Left kidney (tissue), 2 donors: ENCODE results near the gene ZNF787. TPM values are rescaled to one million over a fixed set of nuclear protein-coding genes. Genes with fewer than 3 reads are reported as not detected.
"Not testable (repeated sequence)": the region's sequence is repeated elsewhere in the genome, so short reads cannot be mapped to it uniquely, and the experiment has no call there.

Source experiments
- DNase-seq: peaks from one replicate; pipeline ENCODE4 v3.0.0-alpha.2; 2013
- polyA plus RNA-seq: library from polyadenylated mRNA; unstranded; fragments of 120-200 nt; gene quantifications from one replicate; pipeline ENCODE4 v1.2.1, GENCODE V29; 2013; ENCODE audit not compliant: insufficient read length

ZNF787 gene
- polyA plus RNA-seq, 1 donor = 10.2 TPM

DNA sequence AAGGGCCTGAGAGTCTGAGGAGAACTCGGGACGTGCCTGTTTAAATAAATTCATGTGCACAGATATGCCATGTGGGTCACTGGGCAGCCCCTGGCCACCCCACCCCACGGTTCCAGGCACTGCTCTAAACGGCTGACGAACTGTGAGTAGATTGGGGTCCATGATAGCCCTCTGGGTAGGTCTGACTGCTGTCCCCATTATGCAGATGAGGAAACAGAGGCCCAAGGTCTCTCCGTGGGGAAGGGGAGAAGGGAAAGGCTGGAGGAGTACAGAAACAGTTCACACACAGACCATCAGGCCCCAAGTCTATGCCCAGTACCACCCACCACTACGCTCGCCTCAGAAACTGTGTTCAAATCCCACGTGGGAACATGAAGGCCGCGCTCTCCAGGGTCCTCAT is 14.1 kb downstream of the ZNF787 start:
- no peak for DNase-seq

DNA sequence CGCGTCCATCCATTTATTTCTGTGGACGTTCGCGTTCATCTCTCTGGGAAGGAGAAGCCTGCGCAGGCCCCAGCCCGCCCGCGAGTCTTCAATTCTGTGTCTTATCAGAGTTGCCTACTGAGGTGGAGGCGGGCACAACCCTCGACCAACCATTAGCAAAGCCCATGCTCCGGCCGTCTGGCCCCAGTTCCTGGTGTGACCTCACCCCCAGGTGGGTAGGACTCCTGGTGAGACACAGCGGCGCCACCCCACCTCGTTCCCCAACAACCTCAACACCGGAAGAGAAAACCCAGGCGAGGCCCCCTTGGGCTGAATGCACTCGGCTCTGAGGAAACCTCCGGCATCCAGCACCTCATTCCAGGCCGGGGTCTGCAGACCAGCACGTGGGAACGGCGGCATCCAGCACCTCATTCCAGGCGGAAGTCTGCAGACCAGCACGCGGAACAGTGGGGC is 14.7 kb downstream of the ZNF787 start:
- DNase-seq = no peak

DNA sequence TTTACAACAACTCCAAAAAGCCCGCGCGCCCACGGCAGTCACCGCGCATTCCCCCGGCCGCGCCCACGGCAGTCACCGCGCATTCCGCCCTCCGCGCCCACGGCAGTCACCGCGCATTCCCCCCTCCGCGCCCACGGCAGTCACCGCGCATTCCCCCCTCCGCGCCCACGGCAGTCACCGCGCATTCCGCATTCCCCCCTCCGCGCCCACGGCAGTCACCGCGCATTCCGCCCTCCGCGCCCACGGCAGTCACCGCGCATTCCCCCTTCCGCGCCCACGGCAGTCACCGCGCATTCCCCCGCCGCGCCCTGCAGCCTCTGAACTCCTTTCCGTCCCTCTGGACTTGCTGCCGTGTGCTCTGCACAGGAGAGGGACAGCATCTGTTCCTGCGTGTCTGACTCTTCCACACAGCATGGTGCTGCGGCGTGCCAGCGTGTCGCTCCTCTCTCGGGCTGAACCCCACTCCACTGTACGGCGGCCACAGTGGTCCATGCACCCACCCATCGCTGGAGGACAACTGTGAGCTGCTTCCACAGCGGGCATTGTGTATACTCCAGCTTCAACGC is 15.2 kb downstream of the ZNF787 start:
- not testable (repeated sequence) for DNase-seq

DNA sequence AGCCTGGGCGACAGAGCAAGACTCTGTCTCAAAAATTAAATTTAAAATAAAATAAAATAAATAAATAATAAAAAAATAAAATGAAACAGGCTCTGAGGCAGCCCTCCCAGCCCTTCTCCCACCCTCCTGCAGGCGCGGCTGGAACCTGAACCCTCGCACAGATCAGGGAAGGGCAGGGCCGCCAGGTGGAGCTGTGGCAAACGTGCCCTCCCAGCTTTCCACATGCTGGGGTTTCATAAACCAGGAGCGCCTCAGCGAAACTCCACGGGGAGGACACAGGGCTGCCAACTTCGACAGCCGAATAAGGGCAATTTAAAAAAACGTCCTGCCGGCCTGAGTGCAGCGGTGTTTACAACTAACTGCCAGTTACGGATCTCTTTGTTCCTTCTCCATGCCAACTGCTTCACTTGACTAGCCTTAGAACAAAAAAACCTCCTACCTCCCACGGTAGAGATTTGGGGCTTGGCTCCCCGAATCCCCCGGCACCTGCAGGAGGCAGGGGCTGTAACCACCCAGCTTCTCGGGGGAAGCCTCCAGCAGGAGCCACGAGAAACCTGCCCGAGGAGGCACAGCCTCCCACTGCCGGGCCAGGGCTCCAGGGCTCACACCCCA is 15.9 kb downstream of the ZNF787 start:
- peak; percentile 66 for DNase-seq

DNA sequence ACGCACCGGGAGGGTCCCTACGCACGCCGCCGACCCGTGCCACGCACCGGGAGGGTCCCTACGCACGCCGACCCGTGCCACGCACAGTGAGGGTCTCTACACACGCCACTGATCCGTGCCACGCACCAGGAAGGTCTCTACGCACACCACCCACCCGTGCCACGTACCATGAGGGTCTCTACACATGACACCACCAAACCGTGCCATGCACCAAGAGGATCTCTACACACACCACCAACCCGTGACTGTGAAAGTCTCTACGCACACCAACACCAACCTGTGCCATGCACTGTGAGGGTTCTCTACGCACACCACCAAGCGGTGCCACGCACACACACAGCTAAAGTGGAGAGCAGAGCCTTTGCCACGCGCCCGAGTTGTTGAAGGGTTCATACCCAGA is 16.7 kb downstream of the ZNF787 start:
- DNase-seq = no peak

DNA sequence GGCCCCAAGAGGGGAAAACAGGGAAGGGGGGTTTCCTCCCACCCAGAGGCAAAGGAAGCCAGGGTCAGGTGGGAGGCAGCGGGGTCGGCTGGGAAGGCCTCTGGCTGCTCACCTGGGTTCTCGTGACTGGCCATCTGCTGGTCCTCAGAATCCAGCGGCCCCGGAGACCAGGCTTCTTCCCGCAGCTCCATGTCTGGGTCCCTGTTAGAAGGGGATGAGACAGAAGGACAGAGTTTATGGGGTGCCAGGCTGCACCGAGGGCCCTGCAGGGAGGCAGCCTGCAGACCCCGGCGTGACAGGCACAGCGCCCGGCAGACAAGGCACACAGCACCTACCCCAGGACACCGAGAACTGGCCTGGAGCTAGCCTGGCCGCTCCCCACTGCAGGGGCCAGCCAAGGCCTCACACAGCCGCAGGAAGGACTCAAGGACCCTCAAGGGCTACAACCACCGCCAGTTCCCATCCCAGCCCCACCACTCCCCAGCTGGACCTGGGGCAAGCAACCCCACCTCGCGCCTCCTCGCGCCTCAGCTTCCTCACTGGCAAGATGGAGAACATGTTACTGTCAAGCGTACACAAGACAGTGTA is 18.0 kb downstream of the ZNF787 start:
- no peak for DNase-seq

DNA sequence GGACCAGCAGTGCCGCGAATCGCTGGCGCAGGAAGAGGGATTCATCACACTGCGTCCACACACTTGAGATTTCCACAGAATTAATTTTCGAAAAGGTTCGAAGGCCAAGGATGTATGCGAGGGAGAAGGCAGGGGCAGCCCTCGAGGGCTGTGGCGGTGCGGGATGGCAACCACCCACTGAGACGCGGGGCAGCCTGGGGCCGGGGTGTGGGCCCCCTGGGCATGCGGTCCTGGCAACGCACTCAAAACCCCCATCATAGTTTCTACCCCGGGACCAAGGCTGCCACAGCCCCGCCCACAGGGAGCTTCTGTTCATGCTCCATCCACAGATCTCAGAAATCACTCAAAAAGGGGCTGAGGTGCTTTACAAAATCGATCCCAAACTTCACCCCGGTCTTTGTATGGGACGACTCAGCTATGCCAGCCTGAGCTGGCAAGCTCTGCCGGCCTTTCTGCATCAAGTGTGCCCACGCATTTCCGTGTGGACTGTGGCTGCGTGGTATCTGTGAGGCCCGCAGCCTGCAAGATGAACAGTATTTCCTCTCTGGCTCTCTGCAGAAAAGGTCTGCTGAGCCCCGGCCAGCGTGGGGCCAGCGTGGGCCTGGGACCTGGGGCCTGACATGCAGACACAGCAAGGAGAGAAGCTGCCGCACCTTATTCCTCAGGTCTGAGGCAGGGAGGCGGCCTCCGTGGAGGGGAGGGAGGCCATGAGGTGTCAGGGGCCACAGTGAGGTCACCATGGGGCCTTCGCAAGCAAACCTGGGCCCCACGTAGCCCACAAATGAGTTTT is 19.2 kb downstream of the ZNF787 start:
- DNase-seq = no peak

DNA sequence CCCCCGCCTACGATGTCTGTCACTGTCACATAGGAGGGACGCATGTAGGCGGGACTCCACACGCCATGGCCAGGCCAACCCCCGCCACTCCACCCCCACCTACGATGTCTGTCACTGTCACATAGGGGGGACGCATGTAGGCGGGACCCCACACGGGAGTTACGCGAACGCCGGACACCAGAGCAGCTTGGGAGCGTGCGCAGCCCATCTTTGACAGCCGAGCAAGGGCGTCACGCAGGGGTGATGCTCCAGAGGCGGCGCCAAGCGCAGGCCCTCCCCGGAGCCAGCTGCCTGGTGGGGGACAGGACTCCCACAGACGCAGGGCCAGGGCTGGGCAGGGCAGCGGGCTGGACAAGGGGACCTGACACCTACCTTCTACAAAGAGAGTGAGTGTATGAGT is 20.0 kb downstream of the ZNF787 start:
- DNase-seq = no peak

DNA sequence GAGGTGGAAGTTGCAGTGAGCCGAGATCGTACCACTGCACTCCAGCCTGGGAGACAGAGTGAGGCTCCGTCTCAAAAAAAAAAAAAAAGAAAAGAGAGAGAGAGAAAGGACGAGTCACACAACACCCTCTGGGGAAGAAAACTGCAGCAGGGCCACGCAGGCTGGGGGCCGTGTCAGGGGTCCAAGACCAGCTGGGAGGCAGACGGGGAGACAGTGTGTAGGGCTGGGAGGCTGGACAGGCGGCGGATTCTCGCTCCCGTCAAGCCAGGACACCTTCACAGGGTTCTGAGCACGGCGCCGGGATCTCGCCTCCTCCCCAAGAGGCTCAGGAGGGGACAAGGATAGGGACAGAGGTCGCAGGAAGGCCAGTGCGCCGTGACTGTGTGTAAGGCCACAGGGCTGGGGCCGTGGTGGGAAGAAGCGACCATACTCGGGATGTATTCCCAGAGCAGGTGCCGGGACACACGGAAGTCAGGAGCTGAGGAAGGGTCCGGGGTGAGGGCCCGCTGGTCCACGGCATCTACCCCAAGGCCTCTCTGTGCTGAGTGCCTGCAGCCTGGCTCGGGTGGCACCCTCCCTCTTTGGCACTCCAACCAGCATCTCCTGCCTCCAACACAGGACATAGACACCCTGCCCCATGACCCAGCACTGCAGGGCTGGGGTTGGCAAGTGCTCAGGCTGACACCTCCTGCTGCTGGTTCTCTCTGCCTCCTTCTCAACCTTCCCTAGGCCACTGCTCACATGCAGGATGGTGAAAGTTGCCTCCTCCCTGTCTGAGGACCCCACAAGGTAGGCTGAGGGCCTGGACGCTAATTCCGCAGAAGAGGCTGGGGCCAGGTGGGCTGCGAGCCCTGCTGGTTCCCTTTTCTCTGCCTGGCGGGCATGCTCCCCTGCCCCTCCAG is 21.2 kb downstream of the ZNF787 start:
- no peak for DNase-seq

DNA sequence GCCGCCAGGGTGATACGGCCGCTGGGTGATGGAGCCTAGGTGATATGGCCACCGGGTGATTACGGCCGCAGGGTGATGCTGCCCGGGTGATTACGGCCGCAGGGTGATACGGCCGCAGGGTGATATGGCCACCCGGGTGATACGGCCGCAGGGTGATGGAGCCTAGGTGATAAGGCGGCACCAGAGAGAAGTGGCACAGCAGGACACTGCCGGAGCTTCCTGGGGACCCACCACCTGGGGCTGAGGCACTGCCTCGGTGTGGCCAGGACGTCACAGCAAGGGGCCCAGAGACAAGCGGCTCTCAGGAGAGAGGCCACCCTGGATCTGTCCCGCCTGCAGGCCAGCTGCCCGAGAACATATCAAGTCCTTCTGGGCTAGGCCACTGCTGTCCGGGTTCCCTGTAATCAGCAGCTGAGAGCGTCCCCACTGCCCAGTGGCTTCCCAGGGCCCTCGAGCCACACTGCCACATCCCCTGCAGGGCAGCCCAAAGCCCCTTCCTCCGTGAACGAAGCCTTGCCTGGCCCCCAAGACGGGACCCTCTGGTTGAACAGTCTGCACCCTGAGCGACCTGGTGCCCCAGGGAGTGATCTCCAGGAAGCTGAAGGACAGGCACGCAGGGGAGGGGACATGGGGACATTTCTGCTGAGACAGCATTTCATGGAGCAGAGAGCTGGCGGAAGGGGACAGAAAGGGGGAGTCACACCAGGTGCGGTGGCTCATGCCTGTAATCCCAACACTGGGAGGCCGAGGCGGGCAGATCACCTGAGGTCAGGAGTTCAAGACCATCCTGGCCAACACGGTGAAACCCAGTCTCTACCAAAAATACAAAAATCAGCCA is 22.1 kb downstream of the ZNF787 start:
- no peak for DNase-seq

DNA sequence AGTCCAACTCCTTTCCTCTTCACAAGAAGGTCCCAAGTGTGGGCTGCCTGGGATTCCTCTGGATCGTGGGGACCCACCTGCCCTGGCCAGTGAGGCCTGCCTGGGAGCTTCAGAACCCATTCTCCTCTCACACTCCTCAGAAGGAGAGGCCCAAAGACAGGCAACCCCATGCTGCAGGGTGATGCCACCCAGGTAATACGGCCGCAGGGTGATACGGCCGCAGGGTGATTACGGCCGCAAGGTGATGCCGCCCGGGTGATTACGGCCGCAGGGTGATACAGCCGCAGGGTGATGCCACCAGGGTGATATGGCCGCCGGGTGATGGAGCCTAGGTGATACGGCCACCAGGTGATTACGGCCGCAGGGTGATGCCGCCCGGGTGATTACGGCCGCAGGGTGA is 22.9 kb downstream of the ZNF787 start:
- DNase-seq = not testable (repeated sequence)

DNA sequence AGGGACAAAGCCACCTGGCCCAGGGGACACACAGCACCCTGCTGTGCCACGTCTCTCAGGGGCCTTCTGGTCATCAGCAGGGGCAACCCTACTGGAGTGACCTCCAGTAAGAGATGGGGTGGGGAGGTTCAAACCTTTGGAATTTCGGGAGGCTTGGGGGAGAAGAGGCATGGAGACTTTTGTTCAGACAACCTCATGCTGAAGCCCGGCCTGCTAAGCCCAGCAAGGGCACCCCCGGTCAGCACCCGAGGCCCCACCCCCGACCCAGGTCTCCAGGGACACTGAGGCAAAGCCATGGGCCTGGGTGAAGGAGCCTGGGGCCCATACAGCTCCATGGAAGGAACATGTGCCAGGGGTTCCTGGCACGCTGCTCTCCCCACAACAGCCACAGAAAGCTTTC is 23.3 kb downstream of the ZNF787 start:
- no peak for DNase-seq

DNA sequence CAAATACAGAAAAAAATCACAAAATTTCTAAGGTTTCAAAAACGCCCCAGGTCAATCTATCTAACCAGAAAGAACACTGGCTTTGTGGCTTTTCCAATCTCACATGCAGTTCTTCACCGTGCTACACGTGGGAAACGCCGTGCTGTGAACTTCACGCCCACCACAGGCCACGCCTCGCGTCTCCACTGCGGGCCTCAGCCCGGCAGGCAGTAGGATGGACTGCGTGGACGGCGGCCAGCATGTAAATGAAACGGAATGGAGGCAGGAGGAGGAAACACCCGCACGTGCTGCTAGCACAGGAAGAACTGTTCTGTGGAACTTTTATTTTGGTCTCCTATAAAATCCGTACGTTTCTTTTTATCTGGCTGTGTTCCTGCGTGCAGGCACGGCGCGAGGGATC is 23.8 kb downstream of the ZNF787 start:
- no peak for DNase-seq

DNA sequence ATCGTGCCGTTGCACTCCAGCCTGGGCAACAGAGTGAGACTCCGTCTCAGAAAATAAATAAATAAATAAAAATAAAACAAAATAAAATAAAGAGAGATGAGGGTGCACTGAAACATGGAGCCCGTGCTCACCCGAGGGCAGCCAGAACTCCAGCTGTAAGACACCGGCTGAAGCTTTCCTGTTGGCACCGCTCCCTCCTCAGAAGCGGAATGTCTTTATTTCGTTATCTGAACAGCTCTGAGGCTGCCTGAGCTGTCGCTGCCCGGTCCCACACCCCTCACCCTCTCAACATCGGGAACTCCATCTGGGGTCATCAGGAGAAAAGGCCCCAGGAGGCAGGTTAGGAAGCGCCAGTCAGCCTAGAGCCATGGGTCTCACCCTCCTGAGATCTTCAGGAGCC is 24.4 kb downstream of the ZNF787 start:
- no peak for DNase-seq

DNA sequence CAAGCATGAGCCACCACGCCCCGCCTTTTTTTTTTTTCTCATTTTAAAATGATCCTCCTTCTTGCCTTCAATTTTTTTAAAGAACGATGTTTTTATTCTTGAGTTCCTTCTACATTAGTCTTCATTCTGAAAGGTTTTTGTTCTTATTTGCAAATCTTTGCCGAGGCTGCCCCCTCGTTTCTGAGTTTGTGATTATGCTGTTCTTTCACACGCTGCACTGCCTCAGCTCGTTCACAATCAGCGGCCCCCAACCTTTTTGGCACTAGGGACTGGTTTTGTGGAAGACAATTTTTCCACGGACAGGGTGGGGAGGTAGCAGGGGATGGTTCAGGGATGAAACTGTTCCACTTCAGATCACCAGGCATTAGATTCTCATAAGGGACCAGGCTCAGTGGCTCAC is 26.6 kb downstream of the ZNF787 start:
- DNase-seq = no peak

DNA sequence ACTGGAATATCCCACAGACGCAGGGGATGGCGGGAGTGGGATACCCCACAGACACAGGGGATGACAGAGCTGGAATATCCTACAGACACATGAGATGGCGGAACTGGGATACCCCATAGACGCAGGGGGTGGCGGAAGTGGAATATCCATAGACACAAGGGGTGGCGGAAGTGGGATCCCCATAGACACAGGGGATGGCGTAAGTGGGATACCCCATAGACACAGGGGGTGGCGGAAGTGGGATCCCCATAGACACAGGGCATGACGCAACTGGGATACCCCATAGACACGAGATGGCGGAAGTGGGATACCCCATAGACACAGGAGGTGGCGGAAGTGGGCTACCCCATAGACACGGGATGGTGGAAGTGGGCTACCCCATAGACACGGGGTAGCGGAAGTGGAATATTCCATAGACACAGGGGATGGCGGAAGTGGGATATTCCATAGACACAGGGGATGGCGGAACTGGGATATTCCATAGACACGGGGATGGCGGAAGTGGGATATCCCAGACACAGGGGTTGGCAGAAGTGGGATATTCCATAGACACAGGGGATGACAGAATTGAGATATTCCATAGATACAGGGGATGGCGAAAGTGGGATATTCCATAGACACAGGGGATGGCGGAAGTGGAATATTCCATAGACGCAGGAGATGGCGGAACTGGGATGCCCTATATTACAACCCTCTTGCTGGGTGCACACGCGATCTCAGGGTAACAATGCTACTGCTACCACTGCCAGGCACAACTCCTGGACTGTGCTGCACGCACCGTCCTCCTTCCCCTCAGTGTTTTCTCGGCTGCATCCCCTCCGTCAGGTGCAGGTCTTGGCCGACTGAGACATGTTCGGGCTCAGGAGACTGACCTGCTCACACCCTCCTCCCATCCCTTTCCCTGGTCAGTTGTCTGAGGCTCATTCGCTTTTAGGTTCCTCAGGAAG is 28.1 kb downstream of the ZNF787 start:
- DNase-seq = no peak

DNA sequence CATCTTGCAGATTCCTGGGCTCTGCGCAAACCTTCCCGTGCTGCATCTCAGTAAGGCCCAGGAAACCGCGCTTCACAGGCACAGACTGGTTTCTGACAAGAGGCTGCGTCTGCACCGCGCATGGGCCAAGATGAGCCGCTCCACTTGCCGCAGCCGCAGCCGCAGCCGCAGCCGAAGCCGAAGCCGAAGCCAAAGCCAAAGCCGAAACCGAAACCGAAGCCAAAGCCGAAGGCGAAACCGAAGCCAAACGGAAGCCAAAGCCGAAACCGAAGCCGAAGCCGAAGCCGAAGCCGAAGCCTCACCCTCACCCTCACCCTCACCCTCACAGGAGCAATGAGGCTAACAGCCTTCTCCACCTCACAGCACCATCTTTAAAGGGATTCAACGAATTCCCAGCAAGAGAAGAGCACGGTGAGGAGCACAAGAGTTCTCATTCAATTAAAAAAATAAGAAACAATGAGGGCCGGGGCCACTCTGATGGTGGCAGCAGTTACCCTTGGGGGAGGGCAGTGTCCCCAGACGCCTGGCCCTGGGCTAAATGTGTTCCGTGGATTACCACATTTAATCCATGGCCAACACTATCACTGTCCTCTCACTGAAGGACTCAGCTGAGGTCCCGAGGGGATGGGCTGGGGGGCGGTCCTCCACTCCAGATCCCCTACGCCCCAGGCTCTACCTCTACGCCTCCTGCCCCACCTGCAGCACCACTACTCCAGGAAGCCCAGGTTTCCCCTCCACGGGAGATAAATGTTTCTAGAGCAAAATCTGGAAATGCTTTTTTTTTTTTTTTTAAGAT is 29.1 kb downstream of the ZNF787 start:
- DNase-seq = no peak

DNA sequence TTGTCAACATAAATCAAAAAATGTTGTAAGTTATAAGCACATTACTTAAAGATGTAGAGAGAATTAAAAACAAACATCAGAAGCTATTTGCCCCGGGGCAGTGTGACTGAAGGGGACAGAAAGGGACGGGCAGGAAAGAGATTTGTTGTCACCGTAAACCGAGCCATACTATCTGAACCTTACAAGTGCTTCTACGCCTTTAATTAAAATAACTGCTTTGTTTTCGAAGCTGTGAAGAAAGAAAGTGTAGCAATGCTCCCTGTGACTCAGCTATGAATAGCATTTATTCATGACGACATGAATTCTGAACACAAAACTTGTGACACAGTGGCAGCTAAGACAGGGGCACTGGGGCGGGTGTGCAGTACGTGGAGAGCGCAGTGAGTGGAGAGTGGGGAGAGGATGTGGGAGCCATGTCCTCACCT is 30.0 kb downstream of the ZNF787 start:
- DNase-seq = no peak

DNA sequence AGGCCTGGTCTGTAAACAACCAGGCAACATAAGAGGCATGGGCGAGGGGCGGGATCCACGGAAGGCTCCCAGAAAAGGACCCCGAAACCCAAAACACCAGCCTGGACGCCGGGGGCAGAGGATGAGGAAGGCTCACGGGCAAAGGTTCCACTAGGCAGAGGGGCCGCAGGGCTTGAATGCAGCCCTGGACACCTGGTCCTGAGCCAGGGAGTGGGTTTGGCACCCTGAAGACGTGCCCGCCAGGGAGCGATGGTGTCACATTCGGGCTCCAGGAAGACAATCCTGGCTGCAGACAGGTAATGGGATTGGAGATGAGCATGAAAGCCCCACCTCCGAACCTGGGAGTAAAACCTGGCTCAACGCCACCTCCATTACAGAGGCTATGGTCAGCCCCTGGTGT is 31.8 kb downstream of the ZNF787 start:
- DNase-seq = no peak
